Activated CD8-positive, alpha-beta memory T cell treated with anti-CD3 and anti-CD28 coated beads, Interleukin-2, amount 50 U/mL, for 48 hours (primary cell): ENCODE results near the gene TAF11.
"Not testable (repeated sequence)": the region's sequence is repeated elsewhere in the genome, so short reads cannot be mapped to it uniquely, and the experiment has no call there.

Experiments used
- DNase-seq: peaks from one replicate; pipeline ENCODE4 v3.0.0-alpha.2; 2020

Gene TAF11

GRCh38 chr6:34901930-34902329 lies 14.1 kb upstream of the TAF11 start:
- no peak for DNase-seq

GRCh38 chr6:34900321-34901031 lies 12.6 kb upstream of the TAF11 start:
- no peak for DNase-seq

- not testable (repeated sequence) for DNase-seq
Measured at GRCh38 chr6:34899748-34900147, 11.9 kb upstream of the TAF11 start.

GRCh38 chr6:34897716-34898115 lies 9.9 kb upstream of the TAF11 start:
- no peak for DNase-seq

GRCh38 chr6:34897130-34897529 lies 9.3 kb upstream of the TAF11 start:
- no peak for DNase-seq

GRCh38 chr6:34894693-34895092 lies 6.9 kb upstream of the TAF11 start:
- no peak for DNase-seq

- no peak for DNase-seq
Measured at GRCh38 chr6:34891296-34891695, 3.5 kb upstream of the TAF11 start.

- no peak for DNase-seq
Measured at GRCh38 chr6:34890533-34890925, 2.7 kb upstream of the TAF11 start.

- DNase-seq: peak; percentile 97
Measured at GRCh38 chr6:34888874-34889555, 1.2 kb upstream of the TAF11 start, which contains the start of gene ANKS1A. ANKS1A (plus strand) TSS chr6:34889255; CDS start chr6:34889403, 148 bp downstream.

- DNase-seq: no peak
Measured at GRCh38 chr6:34888514-34888856, 643 bp upstream of the TAF11 start.

- DNase-seq: not testable (repeated sequence)
Measured at GRCh38 chr6:34885837-34886236, 2.0 kb downstream of the TAF11 start.

- no peak for DNase-seq
Measured at GRCh38 chr6:34884996-34885395, 2.8 kb downstream of the TAF11 start.

- not testable (repeated sequence) for DNase-seq
Measured at GRCh38 chr6:34884073-34884472, 3.8 kb downstream of the TAF11 start.

GRCh38 chr6:34877869-34878485 lies 9.9 kb downstream of the TAF11 start:
- no peak for DNase-seq

GRCh38 chr6:34877259-34877658 lies 10.6 kb downstream of the TAF11 start:
- no peak for DNase-seq

- no peak for DNase-seq
Measured at GRCh38 chr6:34876472-34876871, 11.4 kb downstream of the TAF11 start.

GRCh38 chr6:34875292-34876213 lies 12.3 kb downstream of the TAF11 start:
- no peak for DNase-seq

GRCh38 chr6:34872332-34872731 lies 15.5 kb downstream of the TAF11 start:
- DNase-seq: no peak

- DNase-seq: no peak
Measured at GRCh38 chr6:34871853-34872252, 16.0 kb downstream of the TAF11 start.

- no peak for DNase-seq
Measured at GRCh38 chr6:34867484-34867883, 20.4 kb downstream of the TAF11 start.

- no peak for DNase-seq
Measured at GRCh38 chr6:34866509-34866908, 21.3 kb downstream of the TAF11 start.

- DNase-seq: no peak
Measured at GRCh38 chr6:34865107-34865506, 22.7 kb downstream of the TAF11 start.

- no peak for DNase-seq
Measured at GRCh38 chr6:34864007-34864406, 23.8 kb downstream of the TAF11 start.
